Gastroesophageal sphincter (tissue), 3 donors: ENCODE results near the gene WASHC4.

Experiments
- EP300 ChIP-seq: sonication (generic); formaldehyde crosslinking; IDR thresholded peaks from one replicate; pipeline ENCODE4 v1.6.1; 2017; ENCODE audit warnings: antibody characterized with exemption, mild to moderate bottlenecking
- POLR2A ChIP-seq, 2 donors: fragments of 450-650 bp; IDR thresholded peaks; one replicate each; pipeline ENCODE4 v1.6.1; 2017; ENCODE audit warnings: antibody characterized with exemption in 2 of 2, mild to moderate bottlenecking in 2 of 2, moderate library complexity in 1 of 2
- POLR2AphosphoS5 ChIP-seq: sonication (generic); formaldehyde crosslinking; IDR thresholded peaks from one replicate; pipeline ENCODE4 v1.6.1; 2017; ENCODE audit warnings: antibody characterized with exemption
- TF ChIP-seq, protein P1 (sequence below), 4 experiments: fragments of 200-600 bp in 2 of 4; fragments of 450-650 bp in 2 of 4; sonication (generic) in 1 of 4; IDR thresholded peaks; one replicate each; pipeline ENCODE4 v1.5.1; 2017 to 2019; ENCODE audit warnings: antibody characterized with exemption in 4 of 4, mild to moderate bottlenecking in 2 of 4, moderate library complexity in 2 of 4

- TF ChIP-seq, protein P1, sequence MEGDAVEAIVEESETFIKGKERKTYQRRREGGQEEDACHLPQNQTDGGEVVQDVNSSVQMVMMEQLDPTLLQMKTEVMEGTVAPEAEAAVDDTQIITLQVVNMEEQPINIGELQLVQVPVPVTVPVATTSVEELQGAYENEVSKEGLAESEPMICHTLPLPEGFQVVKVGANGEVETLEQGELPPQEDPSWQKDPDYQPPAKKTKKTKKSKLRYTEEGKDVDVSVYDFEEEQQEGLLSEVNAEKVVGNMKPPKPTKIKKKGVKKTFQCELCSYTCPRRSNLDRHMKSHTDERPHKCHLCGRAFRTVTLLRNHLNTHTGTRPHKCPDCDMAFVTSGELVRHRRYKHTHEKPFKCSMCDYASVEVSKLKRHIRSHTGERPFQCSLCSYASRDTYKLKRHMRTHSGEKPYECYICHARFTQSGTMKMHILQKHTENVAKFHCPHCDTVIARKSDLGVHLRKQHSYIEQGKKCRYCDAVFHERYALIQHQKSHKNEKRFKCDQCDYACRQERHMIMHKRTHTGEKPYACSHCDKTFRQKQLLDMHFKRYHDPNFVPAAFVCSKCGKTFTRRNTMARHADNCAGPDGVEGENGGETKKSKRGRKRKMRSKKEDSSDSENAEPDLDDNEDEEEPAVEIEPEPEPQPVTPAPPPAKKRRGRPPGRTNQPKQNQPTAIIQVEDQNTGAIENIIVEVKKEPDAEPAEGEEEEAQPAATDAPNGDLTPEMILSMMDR (IDR thresholded peaks at IDR 0.05), result no peak
- TF ChIP-seq EP300, result no peak
- TF ChIP-seq POLR2A (IDR thresholded peaks at IDR 0.05), result no peak
- no peak for TF ChIP-seq POLR2AphosphoS5
Observed at GRCh38 chr12:105104762-105105161, 2.8 kb upstream of the WASHC4 start.
